Stimulated activated CD4-positive, alpha-beta T cell treated with anti-CD3 and anti-CD28 coated beads, Interleukin-4, amount 100 ng/mL, for 4 hours (primary cell): ENCODE measurements around the gene NMNAT3.

ENCODE experiments used
- DNase-seq, 2 experiments: peaks; one replicate each; pipeline ENCODE4 v3.0.0-alpha.2; 2020

Gene NMNAT3

DNA sequence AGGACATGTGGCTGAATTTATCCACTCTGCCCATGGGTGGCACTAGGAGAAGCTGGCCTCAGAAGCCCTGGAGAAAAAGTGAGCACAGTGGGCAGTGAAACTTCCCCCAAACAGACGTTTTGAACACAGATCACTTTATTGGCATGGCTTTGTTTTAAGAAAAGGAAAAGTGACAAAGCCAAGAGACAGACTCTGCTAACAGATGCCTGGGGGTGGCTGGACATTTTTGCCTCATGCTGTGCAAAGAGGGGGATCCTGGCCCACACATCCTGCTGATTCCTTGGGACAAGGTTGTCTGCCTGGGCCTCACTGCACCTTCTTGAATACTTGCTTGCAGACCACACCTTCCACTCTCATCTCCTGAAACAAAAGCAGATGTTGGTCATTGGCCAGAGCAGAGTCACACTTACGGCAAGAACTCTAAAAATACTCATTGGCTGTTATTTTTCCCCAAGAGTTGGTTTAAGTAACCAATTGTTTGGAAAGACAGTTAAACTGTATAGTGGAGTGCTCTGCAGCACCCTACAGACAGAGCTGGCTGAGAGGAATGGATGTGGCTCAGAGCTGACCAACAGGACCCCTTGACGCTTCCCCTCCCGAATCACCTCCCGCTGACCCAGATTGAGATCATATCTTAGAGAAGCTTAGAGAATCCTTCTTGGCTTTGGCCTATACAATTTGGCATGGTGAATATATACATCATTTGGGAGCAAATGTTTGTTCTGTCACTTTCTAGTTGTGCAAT, 160.3 kb downstream of the NMNAT3 start:
- no peak for DNase-seq

DNA sequence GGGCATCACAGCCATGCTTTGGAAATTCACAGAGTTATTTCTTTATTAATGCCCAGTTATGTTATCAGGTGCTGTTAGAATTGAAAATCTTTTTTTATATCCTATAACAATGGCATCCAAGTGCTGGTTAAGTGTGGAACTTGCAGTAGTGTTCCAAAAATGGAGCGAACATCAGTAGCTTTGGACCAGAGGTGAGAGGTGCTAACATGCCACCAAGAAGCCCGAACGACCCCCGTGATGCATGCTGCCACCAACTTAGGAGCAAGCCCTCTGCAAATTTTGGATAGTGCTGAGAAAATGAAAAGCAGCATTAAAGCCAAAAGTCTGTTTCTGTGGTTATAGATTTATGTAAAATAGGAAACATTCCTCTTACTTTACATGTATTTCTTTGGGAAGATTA, 163.0 kb downstream of the NMNAT3 start:
- no peak for DNase-seq
